ENCODE results near the gene NFIX. TPM values are rescaled to one million over a fixed set of nuclear protein-coding genes. Genes with fewer than 3 reads are reported as not detected.

The NFIX gene
- total and polyA plus RNA-seq, 9 of the 15 experiments (the other 6 are each of a cell fraction or from before 2014, with no cell fraction given): 0.28 to 26.8 (median 5.4) TPM

DNA sequence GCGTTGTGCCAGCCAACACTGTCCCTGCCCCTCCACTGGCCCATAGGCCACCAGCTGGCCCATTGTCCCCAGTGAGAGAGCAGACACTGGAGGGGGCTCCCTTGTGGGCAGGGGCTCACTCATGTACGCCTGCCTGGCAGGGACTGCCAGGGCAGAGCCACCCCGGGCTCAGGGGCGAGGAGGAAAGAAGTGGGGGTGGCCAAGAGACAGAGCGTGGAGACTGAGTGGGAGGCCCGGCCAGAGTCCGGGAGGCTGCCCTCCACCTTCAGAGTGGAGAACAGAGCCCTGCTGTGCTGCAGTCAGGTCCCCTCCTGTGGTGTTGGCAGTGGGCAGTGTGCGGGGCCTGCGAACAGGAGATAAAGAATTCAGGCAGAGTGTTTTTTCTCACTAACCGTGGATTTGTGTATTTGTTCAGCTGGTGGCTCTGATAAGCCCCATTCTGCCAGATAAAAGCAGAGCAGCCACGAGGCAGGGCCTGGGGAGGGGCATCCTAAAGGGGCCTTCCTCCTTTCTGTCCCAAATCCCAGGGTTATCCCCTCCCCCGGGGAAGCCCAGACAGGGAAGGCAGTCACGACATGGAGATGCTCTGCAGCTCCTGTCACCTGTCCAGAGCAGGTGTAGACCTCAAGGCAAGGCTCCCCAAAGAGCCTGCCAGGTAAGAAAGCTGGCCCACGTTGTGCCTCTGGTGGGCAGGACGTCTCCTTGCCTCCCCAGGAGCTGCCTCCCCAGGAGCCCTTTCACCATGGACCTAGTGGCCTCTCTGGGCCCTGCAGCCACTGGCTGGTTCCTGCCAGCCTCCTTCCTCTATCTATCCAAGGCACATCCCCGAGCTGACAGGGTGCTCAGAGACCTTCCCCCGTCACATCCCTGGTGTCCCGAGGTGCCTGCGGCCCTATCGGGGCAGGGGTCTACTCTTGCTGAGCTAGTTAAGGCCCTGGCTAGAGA, 74.4 kb downstream of the NFIX start (continued):
- TF ChIP-seq, protein P1, sequence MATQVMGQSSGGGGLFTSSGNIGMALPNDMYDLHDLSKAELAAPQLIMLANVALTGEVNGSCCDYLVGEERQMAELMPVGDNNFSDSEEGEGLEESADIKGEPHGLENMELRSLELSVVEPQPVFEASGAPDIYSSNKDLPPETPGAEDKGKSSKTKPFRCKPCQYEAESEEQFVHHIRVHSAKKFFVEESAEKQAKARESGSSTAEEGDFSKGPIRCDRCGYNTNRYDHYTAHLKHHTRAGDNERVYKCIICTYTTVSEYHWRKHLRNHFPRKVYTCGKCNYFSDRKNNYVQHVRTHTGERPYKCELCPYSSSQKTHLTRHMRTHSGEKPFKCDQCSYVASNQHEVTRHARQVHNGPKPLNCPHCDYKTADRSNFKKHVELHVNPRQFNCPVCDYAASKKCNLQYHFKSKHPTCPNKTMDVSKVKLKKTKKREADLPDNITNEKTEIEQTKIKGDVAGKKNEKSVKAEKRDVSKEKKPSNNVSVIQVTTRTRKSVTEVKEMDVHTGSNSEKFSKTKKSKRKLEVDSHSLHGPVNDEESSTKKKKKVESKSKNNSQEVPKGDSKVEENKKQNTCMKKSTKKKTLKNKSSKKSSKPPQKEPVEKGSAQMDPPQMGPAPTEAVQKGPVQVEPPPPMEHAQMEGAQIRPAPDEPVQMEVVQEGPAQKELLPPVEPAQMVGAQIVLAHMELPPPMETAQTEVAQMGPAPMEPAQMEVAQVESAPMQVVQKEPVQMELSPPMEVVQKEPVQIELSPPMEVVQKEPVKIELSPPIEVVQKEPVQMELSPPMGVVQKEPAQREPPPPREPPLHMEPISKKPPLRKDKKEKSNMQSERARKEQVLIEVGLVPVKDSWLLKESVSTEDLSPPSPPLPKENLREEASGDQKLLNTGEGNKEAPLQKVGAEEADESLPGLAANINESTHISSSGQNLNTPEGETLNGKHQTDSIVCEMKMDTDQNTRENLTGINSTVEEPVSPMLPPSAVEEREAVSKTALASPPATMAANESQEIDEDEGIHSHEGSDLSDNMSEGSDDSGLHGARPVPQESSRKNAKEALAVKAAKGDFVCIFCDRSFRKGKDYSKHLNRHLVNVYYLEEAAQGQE (IDR thresholded peaks at IDR 0.05; ENCODE audit: borderline replicate concordance): peak; percentile 24; the same call in 1 of the 2 replicates
- TF ChIP-seq, protein P1 (CRISPR knock-in tag; IDR thresholded peaks at IDR 0.05; ENCODE audit: low read depth): no peak
- TF ChIP-seq CHD4 (IDR thresholded peaks at IDR 0.05; ENCODE audit: insufficient read depth, insufficient replicate concordance, low read depth, low read length, poor library complexity, severe bottlenecking): no peak
- TF ChIP-seq POLR2B (IDR thresholded peaks at IDR 0.05; ENCODE audit: low read depth, partially characterized antibody): no peak
- TF ChIP-seq ZNF583 (CRISPR knock-in tag; IDR thresholded peaks at IDR 0.05): peak; percentile 74; the same call in 1 of the 2 replicates
- TF ChIP-seq SAFB2 (IDR thresholded peaks at IDR 0.05; ENCODE audit: borderline replicate concordance, low read depth, low read length, severe bottlenecking): no peak
- peak; percentile 94 for TF ChIP-seq MTA1 (IDR thresholded peaks at IDR 0.05; ENCODE audit: borderline replicate concordance)
- TF ChIP-seq ZNF766 (CRISPR knock-in tag; conservative IDR thresholded peaks at IDR 0.05): peak; percentile 89; the same call in 1 of the 2 replicates
- peak; percentile 9; the same call in 1 of the 2 replicates for TF ChIP-seq HSF4 (CRISPR knock-in tag; IDR thresholded peaks at IDR 0.05; ENCODE audit: borderline replicate concordance)
- TF ChIP-seq TEAD1 (CRISPR knock-in tag; IDR thresholded peaks at IDR 0.05): peak in 1 of 2 experiments; percentile 73; a peak in 1 of 4 replicates
- 0 out of 2 replicates have a peak, but pooled peaks have one; percentile 60 for TF ChIP-seq ZNF165 (CRISPR knock-in tag; IDR thresholded peaks at IDR 0.05; ENCODE audit: borderline replicate concordance)
- TF ChIP-seq NR4A1 (CRISPR knock-in tag; IDR thresholded peaks at IDR 0.05): peak; percentile 65
- peak; percentile 85 for TF ChIP-seq NR4A1 (tag; IDR thresholded peaks at IDR 0.05)
- TF ChIP-seq BCL6 (CRISPR knock-in tag; IDR thresholded peaks at IDR 0.05): 0 out of 2 replicates have a peak, but pooled peaks have one; percentile 56
- TF ChIP-seq CREM (IDR thresholded peaks at IDR 0.05; ENCODE audit: low read depth): peak; percentile 65
- peak; percentile 83 for TF ChIP-seq PYGO2 (tag; IDR thresholded peaks at IDR 0.05)
- TF ChIP-seq ZNF24 (IDR thresholded peaks at IDR 0.05): peak; percentile 50; the same call in 1 of the 2 replicates
- peak; percentile 98 for TF ChIP-seq KDM1A (IDR thresholded peaks at IDR 0.05)
- peak; percentile 96 for TF ChIP-seq HLTF (IDR thresholded peaks at IDR 0.05)
- peak; percentile 96 for TF ChIP-seq MTA3 (IDR thresholded peaks at IDR 0.05; ENCODE audit: borderline replicate concordance)
